HL-60/S4 treated with phorbol 12-myristate 13-acetate at 8.2 ng/mL for 4 days and 3 days (cell line): ENCODE data around the gene ABCA10.
"Not testable (repeated sequence)": the region's sequence is repeated elsewhere in the genome, so short reads cannot be mapped to it uniquely, and the experiment has no call there.

ENCODE experiments used
- in situ Hi-C: fragments of 300-500 bp; cut with MboI; formaldehyde crosslinking; loops from 2 replicates; pipeline ENCODE4 v1.15.0; 2022; ENCODE audit warnings: low sequenced_read_pairs

The ABCA10 gene

DNA sequence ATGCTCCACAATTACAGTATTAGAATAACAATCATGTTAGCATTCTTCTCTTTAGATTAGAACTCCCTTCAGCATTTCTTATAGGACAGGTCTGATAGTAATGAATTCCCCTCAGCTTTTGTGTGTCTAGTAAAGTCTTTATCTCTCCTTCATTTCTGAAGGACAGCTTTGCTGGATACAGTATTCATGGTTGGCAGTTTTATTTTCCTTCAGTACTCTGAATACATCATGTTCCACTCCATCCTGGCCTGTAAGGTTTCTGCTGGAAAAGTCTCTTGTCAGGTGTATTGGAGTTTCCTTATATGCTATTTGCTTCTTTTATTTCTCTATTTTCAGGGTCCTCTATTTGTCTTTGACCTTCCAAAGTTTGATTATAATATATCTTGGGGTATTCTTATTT lies 4.0 kb upstream of the ABCA10 start:
- in situ Hi-C loops = loop anchor here (25.0 kb wide), 1 partner anchor 695 kb away; no protein-coding TSS in a partner anchor

DNA sequence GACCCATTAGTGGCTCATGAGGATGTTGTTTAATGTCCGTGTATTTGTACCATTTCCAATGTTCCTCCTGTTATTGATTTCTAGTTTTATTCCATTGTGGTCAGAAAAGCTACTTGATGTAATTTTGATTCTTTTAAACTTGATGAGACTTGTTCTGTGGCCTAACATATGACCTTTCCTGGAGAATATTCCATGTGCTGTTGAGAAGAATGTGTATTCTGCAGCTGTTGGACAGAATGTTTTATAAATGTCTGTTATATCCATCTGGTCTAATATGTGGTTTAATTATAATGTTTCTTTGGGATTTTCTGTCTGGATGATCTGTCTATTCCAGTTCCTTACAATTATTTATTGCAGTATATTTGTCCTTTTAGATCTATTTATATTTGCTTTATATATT lies 2.9 kb upstream of the ABCA10 start:
- in situ Hi-C loops = loop anchor here (25.0 kb wide), 1 partner anchor 694 kb away; no protein-coding TSS in a partner anchor

DNA sequence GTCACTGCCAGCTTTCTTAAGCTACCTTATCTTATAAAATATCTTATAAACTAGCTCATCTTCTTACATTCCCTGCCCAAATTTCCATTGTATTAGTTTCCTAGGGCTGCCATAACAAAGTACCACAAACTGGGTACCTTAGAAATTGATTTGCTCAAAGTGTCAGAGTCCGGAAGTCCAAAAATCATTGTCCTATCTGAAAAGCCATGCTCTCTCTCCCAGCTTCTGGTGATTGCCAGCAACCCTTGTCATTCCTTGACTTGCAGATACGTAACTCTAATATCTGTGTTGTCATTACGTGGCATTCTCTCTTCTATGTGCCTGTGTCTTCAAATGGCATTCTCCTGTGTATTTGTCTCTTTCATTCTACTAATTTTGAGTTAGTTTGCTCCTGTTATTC lies 2.3 kb upstream of the ABCA10 start:
- in situ Hi-C loops = loop anchor here (25.0 kb wide), 1 partner anchor 694 kb away; no protein-coding TSS in a partner anchor

DNA sequence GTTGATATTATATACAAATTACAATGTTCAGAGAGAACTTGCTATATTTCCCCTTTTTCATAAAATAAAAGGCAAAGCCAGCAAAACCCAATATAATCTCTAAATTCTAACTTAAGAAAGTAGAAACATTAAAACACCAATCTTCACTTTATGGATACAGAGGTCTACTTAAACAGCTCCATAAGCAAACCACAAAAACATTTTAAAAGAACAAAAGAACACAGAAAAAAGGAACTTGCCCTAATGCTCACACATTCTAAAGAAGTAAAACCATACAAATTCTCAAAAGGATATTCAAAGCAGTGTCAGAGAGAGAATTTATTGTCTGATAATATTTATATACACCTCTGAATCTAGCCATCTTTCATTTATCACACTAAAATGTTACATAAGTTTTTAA lies 606 bp downstream of the ABCA10 start:
- in situ Hi-C loops = loop anchor here (25.0 kb wide), 1 partner anchor 691 kb away; no protein-coding TSS in a partner anchor

DNA sequence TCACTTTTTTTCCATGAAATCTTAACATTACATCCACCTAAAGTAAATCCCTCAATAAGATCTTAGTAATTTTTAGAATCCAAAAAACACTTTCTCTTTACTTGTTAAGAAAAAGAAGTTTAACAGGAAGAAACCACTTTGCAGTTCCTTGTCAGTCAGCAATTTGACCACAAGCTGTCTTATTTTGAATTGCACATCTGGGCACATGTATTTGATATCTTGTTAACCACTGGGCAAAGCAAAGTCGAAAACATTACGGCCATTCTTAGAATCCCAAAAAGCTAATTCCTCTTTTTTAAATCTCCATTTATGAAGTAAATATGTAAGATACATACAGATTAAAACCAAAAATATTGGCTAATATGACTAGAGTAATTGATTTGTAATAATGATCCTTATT lies 1.1 kb downstream of the ABCA10 start:
- in situ Hi-C loops = loop anchor here (25.0 kb wide), 1 partner anchor 690 kb away; no protein-coding TSS in a partner anchor

DNA sequence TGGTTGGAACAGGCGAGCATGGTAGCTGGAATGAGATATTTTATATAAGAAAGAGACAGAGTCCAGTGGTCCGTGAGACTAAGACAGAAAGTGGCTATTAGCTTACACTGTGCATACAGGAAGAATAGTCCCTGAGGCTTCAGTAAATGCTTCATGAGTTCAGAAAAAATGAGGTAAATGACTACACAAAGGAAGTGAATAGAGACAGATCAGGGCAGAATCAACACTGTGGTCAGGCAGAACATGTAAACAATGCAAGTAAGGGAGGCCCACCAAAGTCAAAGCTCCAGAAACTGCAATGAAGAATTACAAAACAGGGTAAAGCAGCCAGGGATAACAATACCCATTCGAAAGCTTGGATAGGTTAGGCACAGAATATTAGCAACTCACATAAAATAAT lies 4.8 kb downstream of the ABCA10 start:
- in situ Hi-C loops = no loop called here

DNA sequence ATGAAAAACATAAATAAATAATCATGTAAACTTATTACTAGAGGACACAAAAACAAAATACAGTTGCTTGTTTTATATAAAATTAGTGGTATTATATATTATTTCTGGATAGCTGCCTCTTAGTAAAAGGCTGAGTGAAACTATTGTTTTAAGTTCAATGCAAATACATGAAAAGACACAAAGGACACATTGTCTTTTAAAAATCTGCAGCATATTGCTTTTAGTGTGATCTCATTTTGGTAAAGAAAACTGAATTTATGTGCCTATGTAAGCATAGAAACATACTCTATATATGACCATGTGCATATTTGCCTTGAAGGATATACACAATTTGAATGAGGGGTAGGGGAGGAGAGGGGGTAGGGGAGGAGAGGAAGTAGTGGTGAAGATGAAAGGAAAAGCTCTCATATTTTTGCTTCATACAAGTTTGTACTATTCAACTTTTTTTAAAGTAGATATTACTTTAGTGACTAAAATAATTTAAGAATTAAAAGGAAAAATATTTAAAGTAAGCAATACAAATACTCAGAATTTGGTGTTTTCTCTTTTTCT lies 5.8 kb downstream of the ABCA10 start:
- in situ Hi-C loops = no loop called here

DNA sequence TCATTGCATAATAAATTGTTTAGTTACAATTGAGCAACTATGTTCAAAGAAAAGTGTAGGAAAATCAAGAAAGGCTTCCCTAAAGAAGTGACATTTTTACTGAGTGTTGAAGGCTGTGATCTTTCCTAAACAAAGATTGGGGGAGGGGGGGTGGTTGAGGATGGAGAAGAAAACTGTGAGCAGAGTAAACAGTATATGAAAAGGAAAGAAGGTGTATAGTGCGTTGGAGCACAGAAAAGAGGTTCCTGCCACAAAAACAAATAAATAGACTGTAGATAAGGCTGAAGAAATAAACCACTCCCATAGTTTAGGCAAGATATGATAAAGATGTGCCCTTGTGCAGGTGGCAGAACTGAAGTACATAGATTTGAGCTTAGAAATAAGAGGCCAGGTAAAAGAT lies 8.5 kb downstream of the ABCA10 start:
- in situ Hi-C loops = no loop called here

DNA sequence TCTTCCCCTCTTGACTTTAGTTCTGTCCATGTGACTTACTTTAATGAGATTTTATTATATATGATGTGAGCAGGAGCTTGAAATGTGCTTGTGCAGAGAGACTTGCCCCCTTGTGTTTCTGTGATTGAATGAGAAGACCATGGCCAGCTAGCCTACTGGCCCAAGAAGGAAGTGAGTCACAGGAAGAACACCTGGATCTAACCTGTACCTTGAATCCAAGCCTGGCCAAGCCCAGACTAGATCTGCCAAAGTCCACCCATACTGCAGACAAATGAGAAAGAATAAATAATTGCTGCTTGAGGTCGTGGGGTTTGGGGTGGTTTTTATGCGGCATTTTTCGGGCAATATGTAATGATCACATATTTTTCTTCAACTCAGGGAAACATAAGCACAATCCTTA lies 9.6 kb downstream of the ABCA10 start:
- in situ Hi-C loops = no loop called here

DNA sequence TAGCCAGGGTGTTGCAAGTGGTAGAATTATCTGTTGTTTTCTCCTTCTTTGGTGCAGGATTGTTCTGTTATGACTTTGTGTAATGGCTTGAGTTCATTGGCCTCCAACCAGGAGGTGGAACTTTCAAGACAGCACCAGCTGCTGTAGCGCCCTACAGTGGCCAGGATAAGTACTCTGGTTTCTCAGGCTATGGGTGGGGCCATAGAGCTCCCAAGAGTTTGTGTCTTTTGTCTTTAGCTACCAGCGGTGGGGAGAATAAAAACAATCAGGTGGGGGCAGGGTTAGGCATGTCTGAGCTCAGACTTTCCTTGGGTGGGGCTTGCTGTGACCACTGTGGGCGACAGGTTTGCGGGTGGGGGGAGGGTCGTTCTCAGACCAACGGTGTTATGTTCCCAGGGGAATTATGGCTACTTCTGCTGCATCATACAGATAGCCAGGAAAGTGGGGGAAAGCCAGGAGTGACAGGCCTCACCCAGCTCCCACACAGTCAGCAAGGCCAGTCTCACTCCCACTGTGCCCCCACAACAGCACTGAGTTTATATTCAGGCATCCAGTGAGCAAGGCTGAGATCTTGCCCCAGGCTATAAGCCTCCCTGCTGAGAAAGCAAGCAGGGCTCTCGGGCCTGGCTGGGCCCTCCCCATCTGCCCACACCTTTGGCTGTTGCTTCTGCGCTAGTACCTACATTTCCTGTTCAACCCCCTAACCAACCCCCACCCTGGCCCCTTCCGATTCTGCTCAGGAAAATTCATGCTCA lies 15.4 kb downstream of the ABCA10 start:
- in situ Hi-C loops = no loop called here

DNA sequence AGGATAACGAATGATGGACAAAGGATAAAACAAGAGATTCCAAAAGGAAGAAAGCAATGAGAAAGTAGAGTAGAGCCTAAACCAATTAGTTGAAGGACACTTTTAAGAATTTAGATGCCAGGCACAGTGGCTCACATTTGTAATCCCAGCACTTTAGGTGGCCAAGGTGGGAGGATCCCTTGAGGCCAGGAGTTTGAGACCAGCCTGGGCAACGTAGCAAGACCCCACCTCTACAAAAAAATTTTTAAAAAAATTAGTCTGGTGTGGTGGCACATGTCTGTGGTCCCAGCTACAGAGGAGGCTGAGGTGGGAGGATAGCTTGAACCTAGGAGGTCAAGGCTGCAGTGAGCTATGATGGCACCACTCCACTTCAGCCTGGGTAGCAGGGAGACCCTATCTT lies 20.0 kb downstream of the ABCA10 start:
- in situ Hi-C loops = no loop called here

DNA sequence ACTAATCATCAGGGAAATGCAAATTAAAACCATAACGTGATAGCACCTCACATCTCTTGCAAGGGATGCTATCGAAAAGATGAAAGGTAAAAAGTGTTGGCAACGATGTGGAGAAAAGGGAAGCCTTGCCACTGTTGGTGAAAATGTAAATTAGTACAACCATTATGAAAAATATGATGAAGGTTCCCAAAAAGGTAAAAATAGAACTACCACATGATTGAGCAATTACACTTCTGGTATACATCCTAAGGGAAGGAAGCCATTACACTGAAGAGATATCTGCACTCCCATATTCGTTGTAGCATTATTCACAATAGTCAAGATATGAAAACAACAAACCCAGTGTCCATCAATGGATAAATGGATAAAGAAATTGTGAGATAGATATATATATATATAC lies 21.5 kb downstream of the ABCA10 start:
- in situ Hi-C loops = no loop called here

DNA sequence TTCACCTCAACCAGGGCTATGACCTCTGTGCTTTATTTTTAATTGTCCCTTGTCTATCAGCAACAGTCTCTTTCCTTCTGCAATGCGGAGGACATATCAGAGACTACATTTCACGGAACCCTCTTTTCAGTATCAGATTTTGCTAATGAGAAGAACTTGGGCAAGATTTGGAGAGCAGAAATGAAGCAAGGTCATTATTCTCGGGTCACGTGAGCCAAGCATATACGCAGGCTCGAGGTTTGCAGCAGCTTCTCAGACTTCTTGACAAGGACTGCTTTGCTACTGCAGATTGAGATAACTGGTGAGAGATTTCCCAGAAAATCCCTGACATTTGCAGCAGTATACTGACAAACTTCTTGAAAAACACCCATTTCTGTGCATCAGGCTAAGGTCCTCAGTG lies 30.4 kb downstream of the ABCA10 start:
- in situ Hi-C loops = no loop called here

DNA sequence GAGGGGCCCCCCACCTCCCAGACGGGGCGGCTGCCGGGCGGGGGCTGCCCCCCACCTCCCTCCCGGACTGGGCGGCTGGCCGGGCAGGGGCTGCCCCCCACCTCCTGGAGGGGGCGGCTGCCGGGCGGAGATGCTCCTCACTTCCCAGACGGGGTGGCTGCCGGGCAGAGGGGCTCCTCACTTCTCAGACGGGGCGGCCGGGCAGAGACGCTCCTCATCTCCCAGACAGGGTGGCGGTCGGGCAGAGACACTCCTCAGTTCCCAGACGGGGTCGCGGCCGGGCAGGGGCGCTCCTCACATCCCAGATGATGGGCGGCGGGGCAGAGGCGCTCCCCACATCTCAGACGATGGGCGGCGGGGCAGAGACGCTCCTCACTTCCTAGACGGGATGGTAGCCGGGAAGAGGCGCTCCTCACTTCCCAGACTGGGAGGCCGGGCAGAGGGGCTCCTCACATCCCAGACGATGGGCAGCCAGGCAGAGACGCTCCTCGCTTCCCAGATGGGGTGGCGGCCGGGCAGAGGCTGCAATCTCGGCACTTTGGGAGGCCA lies 32.4 kb downstream of the ABCA10 start:
- in situ Hi-C loops = not testable (repeated sequence)

DNA sequence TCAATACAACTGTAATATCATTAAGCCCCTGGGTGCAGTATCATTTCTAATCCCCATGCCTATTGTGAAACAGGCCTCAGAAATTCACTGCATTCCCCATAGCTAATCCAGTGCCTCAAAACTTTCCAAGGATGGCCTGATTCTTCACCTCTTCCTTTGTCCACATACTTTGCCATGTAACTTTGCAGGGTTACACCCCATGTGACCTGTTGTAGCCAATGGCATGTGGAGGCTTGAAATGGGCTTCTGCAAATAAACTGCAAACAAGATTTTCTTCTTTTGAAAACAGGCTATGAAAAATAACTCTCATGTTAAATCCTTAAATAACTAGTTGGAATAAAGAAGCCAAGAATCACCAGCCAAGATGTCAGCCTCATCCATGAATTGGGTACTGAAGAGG lies 35.9 kb downstream of the ABCA10 start:
- in situ Hi-C loops = no loop called here

DNA sequence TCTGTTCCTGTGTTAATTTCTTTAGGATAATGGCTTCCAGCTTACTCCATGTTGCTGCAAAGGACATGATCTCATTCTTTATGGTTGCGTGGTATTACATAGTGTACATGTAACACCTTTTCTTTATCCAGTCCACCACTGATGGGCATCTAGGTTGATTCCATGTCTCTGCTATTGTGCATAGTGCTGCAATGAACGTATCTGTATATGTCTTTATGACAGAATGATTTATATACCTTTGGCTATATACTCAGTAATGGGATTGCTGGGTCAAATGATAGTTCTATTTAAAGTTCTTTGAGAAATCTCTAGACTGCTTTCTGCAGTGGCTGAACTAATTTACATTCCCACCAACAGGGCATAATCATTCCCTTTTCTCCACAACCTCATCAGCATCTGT lies 39.8 kb downstream of the ABCA10 start:
- in situ Hi-C loops = no loop called here

DNA sequence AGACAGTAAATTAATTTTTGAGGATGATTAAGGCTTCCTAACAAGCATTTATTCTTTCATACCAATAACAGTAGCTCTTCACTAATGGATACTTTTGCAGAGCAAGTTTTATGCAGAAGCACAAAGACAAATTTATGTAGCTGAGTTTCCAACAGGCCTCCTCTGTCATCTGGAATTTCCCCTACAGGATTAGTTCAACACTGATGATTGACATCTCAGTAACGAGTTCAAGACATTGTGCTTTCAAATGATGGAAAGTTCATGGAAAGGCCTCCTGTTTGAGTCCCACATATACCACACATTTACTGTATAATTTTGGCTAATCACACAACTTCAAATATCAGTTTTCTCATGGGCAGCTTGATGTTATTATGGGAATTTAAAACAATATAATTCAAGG lies 40.6 kb downstream of the ABCA10 start:
- in situ Hi-C loops = no loop called here

DNA sequence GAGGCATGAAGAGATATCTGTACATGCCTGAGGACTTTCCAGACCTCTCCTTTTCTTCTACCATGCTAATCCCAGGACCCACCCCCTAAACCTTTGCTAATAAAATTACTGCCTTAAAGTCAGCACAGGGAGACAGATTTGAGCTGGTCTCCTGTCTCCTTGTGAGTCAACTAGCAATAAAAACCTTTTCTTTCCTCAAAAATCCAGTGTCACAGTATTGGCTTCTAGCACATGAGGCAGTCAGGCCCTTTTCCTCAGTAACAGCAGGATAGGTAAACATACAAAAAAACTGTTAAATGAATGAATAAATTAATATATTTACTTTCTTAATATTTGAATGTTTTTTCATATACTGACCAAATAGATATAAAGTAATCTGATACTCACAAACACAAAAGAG lies 41.3 kb downstream of the ABCA10 start:
- in situ Hi-C loops = no loop called here

DNA sequence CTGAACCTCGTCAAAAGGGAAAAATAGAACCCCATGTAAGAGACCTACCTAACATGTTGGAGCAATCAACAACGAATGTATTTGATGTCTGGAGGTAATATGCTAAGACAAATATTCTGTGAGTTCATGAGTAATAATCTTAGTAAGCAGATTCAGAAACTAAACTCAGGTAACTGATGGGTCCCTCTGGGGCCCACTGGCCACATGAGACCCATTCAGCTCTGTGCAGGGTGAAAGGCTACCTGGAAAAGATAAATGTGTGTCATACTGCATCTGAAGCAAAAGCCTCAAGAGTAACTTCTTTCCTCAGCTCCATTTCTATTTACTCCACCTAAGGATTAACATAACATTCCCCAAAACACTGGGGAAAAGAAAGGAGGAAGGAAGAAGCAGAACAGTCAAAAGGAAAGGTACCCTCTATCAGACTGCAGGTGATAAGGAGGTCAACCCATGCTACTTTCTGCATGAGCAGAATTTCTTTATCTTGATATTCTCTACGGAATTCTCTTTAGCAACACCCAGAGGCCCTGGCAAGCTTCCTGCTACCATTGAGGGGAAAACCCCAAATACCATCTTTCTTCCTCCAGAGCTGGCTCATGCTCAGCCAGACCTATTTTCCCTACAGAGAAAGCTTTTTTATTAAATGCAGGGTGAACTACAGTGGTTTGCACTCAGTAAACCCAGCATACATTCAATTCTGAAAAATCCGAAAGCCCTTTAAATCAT lies 49.2 kb downstream of the ABCA10 start:
- in situ Hi-C loops = no loop called here

DNA sequence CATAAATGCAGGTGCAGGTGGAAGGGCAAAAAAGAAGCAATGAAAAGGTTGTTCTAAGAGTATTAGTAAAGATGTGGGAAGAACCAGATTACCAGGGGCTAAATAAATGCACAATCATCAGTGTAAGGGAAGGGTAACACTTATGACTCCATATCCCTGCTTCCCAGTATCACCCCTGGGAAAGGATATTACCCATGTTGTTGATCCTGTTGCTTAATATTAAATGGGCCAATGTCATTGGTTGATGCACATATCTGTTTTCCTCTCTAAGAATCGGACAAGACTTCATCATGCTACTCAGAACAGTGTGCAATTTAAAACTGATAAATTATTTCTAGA lies 52.2 kb downstream of the ABCA10 start:
- in situ Hi-C loops = no loop called here

DNA sequence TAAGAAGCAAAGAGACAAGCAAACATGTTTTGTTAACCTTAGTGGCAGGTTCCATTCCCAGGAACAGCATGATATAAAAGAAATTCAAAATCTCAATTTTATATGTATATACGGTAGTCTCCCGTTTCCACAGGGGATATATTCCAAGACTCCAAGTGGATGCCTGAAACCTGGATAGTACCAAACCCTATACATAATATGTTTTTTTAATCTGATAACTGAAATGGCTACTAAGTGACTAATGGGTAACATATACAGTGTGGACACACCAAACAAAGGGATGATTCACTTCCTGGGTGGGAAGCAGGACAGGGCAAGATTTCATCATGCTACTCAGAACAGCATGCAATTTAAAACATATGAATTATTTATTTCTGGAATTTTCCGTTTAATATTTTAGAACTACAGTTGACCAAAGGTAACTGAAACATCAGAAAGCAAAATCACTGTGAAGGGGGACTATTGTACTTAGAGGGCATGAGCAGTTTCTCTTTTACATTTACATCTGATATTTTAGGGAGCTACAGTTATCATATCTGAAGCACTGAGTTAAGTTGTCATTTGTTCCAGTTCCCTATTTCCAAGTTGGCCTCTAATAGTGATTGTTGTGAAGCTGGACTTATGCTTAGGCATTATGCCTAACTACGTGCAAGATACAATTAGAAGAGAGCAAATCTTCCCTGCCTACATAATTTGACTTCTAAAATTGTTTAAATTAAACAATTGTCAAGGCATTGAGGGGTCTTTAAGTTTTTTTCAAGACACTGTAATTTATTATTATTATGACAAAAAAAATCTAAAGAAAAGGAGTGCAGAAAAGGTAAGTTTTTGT lies 52.8 kb downstream of the ABCA10 start:
- in situ Hi-C loops = no loop called here
